GM10266 (cell line): Measurements from ENCODE around the gene HOXD3.

Experiments
- DNase-seq: peaks from one replicate; pipeline ENCODE4 v3.0.0; 2012; ENCODE audit errors: extremely low spot score
- TF ChIP-seq, protein P1 (sequence below): IDR thresholded peaks from 2 replicates; pipeline ENCODE4 v1.5.1; 2012; ENCODE audit warnings: mild to moderate bottlenecking, low read depth; ENCODE audit not compliant: control insufficient read depth, insufficient read depth; ENCODE audit errors: missing control alignments

The HOXD3 gene

DNA sequence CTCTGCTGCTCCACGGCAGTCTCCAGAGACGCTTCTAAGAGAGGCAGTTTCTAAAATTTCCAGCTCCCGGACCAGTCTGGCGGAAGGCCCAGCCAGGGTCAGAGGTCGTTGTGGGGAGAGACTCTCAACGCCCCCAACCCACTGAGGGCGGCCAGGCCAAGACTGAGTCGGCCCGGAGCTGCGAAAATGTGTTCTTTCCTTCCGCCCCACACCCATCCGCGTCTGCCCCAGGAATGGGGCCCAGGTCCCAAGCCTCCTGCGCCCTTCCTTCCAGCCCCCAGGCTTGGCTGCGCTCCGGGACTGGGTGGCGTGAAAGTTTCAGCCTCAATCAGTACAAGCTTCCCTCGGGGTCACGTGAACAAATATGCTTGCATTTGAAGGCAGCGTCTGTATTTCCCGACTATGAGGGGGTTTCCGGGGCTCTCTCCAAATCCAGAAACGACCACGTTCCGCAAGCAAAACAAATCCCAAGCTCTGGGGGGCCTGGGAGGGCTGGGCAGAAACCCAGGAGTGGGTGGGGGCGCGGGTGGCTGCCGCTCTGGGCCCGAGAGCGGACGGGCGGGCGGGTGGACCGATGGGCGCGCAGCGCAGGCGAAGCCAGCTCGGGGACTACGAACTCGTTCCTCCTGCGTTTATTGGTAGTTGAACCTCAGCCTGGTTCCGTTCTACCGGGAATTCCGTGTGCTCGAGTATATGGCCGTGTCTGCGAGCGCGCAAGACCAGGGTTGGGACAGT, 3.3 kb downstream of the HOXD3 start:
- DNase-seq, result no peak
- TF ChIP-seq, protein P1, sequence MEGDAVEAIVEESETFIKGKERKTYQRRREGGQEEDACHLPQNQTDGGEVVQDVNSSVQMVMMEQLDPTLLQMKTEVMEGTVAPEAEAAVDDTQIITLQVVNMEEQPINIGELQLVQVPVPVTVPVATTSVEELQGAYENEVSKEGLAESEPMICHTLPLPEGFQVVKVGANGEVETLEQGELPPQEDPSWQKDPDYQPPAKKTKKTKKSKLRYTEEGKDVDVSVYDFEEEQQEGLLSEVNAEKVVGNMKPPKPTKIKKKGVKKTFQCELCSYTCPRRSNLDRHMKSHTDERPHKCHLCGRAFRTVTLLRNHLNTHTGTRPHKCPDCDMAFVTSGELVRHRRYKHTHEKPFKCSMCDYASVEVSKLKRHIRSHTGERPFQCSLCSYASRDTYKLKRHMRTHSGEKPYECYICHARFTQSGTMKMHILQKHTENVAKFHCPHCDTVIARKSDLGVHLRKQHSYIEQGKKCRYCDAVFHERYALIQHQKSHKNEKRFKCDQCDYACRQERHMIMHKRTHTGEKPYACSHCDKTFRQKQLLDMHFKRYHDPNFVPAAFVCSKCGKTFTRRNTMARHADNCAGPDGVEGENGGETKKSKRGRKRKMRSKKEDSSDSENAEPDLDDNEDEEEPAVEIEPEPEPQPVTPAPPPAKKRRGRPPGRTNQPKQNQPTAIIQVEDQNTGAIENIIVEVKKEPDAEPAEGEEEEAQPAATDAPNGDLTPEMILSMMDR, result no peak

DNA sequence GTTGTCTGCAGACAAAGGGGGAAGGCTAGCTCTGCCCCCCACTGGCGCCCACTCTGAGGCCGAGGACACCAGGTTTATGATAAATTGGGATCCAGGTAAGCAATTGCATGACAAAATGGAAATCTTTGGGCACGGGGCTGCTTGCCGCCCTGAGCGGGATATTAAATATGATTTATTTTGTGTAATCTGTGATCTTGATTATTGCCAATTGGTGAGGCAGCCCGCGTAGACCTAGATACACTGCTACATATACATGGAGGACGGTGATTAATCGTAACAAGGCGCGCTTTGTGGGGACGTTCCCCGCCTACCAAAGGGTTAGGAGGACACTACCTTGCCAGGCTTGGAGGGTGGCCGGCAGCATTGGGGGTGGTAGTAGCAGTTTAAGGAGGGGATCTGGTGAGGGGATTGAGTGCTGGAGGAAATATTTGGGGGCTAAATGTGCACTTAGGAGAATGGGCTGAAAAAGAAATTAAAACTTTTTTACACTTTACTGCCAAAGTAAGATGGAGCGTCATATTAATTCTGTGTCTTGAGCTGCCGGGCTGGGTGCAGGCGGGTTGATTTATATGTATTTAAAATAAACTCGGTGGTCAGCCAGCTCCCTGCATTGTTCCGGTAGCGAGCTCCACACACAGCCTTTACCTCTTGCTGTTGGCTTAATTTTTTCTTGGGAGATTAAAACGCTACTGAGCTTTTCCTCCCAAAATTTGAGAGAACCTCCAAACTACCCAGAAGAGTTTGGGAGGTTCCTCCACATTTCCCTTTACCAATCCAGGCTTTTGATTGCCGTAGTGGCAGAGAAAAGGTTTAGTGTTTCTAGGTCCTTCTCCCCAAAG, 4.1 kb downstream of the HOXD3 start:
- TF ChIP-seq, protein P1, result no peak
- no peak for DNase-seq

DNA sequence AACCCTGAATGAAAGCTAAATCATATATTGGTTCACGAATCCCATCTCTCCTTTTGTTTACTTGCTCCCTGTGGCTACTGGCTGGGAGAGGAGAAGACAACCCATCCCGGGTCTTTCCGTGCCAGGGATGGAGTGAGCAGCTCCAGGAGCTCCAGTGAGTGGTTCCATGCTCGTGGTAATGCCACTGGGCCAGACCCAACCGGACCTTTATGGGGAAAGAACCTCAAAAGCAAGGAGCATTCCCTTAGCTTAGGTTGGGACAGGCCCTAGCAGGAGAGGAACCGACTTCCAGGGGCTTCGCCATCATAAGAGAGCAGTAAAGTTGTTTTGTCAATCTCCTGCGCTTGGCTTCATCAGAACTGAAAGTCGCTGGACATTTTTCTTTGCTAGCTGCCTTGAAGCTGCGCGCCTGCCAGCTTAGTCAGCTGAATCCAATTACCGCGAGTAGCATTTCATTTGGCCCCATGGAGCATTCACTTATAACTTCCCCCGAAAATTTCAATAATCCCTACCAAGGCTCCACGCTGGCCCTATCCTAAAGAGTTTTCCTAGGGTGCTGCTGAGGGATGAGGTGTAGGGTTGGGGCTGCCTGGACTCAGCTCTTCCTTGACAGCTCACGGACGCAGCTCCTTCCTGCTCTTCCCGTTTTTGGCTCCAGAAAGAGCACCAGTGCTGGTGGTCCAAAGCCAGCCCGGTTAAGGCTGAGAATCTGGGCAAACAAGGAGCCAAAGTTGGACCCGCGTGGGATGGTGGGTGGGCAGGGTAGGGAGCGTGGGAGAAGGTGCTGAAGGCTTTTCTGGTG, 4.9 kb downstream of the HOXD3 start:
- no peak for DNase-seq
- TF ChIP-seq, protein P1, result no peak

DNA sequence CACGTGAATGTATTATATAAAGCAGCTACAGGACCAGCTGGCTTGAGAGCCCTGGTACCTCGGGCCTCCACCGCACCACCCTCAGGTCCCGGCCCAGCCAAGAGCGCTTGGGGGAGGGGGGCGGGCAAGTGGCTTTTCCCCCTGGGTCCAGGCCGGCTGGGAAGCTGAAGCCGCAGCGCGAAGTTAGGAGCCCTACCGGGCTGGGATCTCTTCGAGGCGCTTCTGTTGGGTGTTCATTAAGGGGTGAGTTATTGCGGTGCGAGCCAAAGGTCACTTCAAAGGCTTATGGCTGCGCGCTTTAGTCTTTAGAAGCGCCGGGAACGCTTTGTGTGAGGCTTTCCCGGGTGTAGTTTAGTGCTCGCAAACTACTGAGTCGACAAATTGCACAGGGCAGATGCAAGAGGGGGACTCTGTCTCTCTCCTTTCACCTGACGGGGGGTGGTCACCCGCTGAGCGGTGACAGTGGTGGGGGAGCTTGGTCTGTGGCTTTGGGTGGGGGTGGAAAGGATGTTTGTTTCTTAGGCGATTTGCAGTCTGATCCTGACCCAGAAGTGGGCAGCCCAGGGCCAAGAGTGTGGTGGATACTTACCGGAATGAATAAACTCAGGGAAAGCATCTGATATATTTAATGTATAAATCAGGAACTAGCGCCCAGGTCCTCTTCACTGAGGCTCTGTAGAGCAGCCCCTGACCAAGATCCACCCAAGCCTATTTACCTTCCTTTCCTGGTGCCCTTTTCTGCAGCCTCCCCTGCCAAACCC, 6.0 kb downstream of the HOXD3 start:
- TF ChIP-seq, protein P1, result no peak

DNA sequence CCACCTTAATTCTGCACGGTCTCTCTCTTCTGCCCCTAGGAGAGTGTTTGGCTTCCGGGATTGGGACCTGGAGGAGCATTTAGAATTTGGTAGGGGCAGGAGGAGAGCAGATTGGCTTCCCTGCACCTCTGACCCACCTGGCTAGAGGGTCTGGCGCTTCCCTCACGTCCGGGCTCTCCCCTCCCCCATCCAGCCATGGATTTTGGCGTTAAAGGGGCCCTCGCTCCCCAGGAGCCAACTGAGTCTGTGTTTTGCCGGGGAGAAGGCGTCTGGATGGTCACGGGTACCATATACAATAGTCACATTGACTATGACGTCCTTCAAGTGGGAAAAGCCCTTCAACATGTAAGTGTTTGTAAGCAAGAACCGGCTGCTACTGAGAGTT, 6.6 kb downstream of the HOXD3 start:
- DNase-seq, result no peak
- TF ChIP-seq, protein P1, result no peak

More for the DNA sequence above, 6.0 kb downstream of the HOXD3 start:
- DNase-seq, result no peak

DNA sequence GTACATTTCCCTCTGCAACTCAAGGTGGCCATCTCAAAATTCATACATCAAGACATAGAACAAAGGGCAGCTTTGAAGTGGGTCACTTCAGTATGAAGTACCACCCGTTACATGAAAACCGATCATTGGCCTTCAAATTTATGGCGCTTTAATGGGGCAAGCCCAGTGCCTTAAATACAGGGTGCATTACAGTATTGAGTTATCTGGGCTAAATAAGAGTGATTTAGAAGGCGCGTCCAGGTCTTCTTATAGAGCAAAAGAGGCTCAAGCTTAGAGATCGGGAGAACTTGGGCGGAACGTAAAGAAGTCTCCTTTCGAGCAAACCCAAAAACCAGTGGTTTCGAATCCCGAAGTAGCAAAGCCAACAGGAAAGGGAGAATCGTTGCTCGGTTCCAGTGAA, 7.1 kb downstream of the HOXD3 start:
- DNase-seq, result no peak
- TF ChIP-seq, protein P1, result no peak
